OCI-LY7 (cell line): ENCODE measurements around the gene DLG5. TPM values are rescaled to one million over a fixed set of nuclear protein-coding genes. Genes with fewer than 3 reads are reported as not detected.

ENCODE experiments used
- BruUV-seq: library from RNA; stranded (reverse); fragments of 400-500 nt; replicated peaks from 2 replicates; lab custom pipeline; 2021; lab: Mats Ljungman, UMichigan
- CTCF ChIA-PET: fragments of 300-600 bp; sonication (Branson Sonifier 250); formaldehyde crosslinking; loops from one replicate; lab custom pipeline; 2022; ENCODE audit warnings: antibody characterized with exemption; ENCODE audit not compliant: unreplicated experiment; lab: Charles Lee
- POLR2A ChIA-PET: fragments of 300-600 bp; sonication (Branson Sonifier 250); formaldehyde crosslinking; loops from one replicate; lab custom pipeline; 2022; ENCODE audit warnings: antibody characterized with exemption; lab: Charles Lee
- DNase-seq: peaks from one replicate; pipeline ENCODE4 v3.0.0-alpha.2; 2015; ENCODE audit warnings: low spot score
- H2AFZ ChIP-seq: fragments of 200-600 bp; sonication (generic), shearing (Covaris generic); 2 replicates; pipeline ENCODE4 v1.6.1; 2014; ENCODE audit warnings: mild to moderate bottlenecking, antibody characterized with exemption, low read length, moderate library complexity
- H3K27ac ChIP-seq: fragments of 200-600 bp; sonication (generic); 2 replicates; pipeline ENCODE4 v1.5.1; 2014; ENCODE audit warnings: mixed run types, low read depth, mild to moderate bottlenecking, moderate library complexity, low read length, inconsistent platforms; ENCODE audit not compliant: poor library complexity, severe bottlenecking
- H3K36me3 ChIP-seq: fragments of 200-600 bp; sonication (generic); 2 replicates; pipeline ENCODE4 v1.6.1; 2014; ENCODE audit warnings: mild to moderate bottlenecking, antibody characterized with exemption, low read length, moderate library complexity, mixed read lengths; ENCODE audit not compliant: insufficient read depth
- H3K4me1 ChIP-seq: fragments of 200-600 bp; sonication (generic); 2 replicates; pipeline ENCODE4 v1.5.1; 2014; ENCODE audit warnings: mild to moderate bottlenecking, low read length; ENCODE audit not compliant: insufficient read depth, poor library complexity, severe bottlenecking
- H3K4me2 ChIP-seq: fragments of 200-600 bp; sonication (generic); 2 replicates; pipeline ENCODE4 v1.6.1; 2014; ENCODE audit warnings: mild to moderate bottlenecking, low read length
- H3K4me3 ChIP-seq: fragments of 200-600 bp; sonication (generic); 2 replicates; pipeline ENCODE4 v1.5.1; 2014; ENCODE audit warnings: mild to moderate bottlenecking, low read depth, low read length; ENCODE audit not compliant: poor library complexity, severe bottlenecking
- H3K79me2 ChIP-seq: fragments of 200-600 bp; sonication (generic); 2 replicates; pipeline ENCODE4 v1.6.1; 2016; ENCODE audit warnings: low read depth, mild to moderate bottlenecking, low read length, moderate library complexity, mixed read lengths; ENCODE audit not compliant: insufficient read depth
- H3K9me2 ChIP-seq: fragments of 200-600 bp; sonication (generic); 2 replicates; pipeline ENCODE4 v1.6.1; 2016; ENCODE audit warnings: mild to moderate bottlenecking, low read length, mixed read lengths; ENCODE audit not compliant: insufficient read depth
- H3K9me3 ChIP-seq: fragments of 200-600 bp; sonication (generic); 2 replicates; pipeline ENCODE4 v1.6.1; 2014; ENCODE audit warnings: mild to moderate bottlenecking, mixed run types, low read length, mixed read lengths
- H4K20me1 ChIP-seq: fragments of 200-600 bp; sonication (generic); 2 replicates; pipeline ENCODE4 v1.6.1; 2014; ENCODE audit warnings: mild to moderate bottlenecking, antibody characterized with exemption, low read length, moderate library complexity, mixed read lengths; ENCODE audit not compliant: insufficient read depth
- CTCF ChIP-seq: fragments of 200-600 bp; sonication (generic); conservative IDR thresholded peaks from 2 replicates; pipeline ENCODE4 v1.5.1; 2014; ENCODE audit warnings: mild to moderate bottlenecking, antibody characterized with exemption, low read length, moderate library complexity, mixed read lengths
- EZH2phosphoT487 ChIP-seq: fragments of 200-600 bp; sonication (generic); IDR thresholded peaks from 2 replicates; pipeline ENCODE4 v1.6.1; 2018; ENCODE audit warnings: low read depth, borderline replicate concordance, mild to moderate bottlenecking, mixed run types, antibody characterized with exemption, low read length, moderate library complexity, mixed read lengths
- intact Hi-C: fragments of 100-400 bp; cut with micrococcal nuclease; formaldehyde crosslinking; loops from one replicate; pipeline ENCODE4 v1.10.0; 2022; ENCODE audit not compliant: unreplicated experiment
- total RNA-seq, 2 experiments: library from RNA; depleted of rRNA in 1 of 2; stranded (reverse); fragments of >200 nt in 1 of 2; shearing (Covaris generic) in 1 of 2; gene quantifications; 2 replicates each; pipeline ENCODE4 v1.2.3, GENCODE V29; 2014 to 2022

The DLG5 gene
- total RNA-seq, 2 experiments from 2014 or later, result 0.27 TPM; not detected in 1

GRCh38 chr10:77915319-77916105 is 11.0 kb downstream of the DLG5 start:
- POLR2A ChIA-PET, result no interaction called here
- CTCF ChIA-PET, result no interaction called here
- no peaks in the 10 kb centered on the region for H3K79me2 ChIP-seq

GRCh38 chr10:77913090-77913489 is 13.5 kb downstream of the DLG5 start:
- Histone ChIP-seq H3K4me3 (no peak overlapping the region), H4K20me1 (no peaks in the 10 kb centered on the region), H3K4me2 (no peak overlapping the region), H3K9me3 (no peaks in the 10 kb centered on the region), H3K4me1 (no peaks in the 10 kb centered on the region), H3K9me2 (no peaks in the 10 kb centered on the region), H3K79me2 (no peaks in the 10 kb centered on the region), H3K36me3 (no peaks in the 10 kb centered on the region), H2AFZ (no peak overlapping the region), H3K27ac (no peak overlapping the region)
- DNase-seq, result no peak
- BruUV-seq, result no TSS peak
- no peak for TF ChIP-seq EZH2phosphoT487
- no peak for TF ChIP-seq CTCF
- intact Hi-C loops, result no loop called here
- ChIA-PET CTCF (interaction anchor here (0.6 kb wide), 1 partner anchor 24 kb away, joined by 4 read pairs; no protein-coding TSS in a partner anchor), POLR2A (no interaction called here)

More at GRCh38 chr10:77915319-77916105, 11.0 kb downstream of the DLG5 start:
- Histone ChIP-seq H2AFZ (no peak overlapping the region), H3K27ac (no peak overlapping the region), H4K20me1 (no peaks in the 10 kb centered on the region), H3K4me3 (no peak overlapping the region), H3K4me1 (no peaks in the 10 kb centered on the region), H3K4me2 (no peak overlapping the region), H3K9me2 (no peaks in the 10 kb centered on the region), H3K9me3 (no peaks in the 10 kb centered on the region), H3K36me3 (no peaks in the 10 kb centered on the region)
- intact Hi-C loops, result no loop called here
- TF ChIP-seq CTCF, result no peak
- no peak for TF ChIP-seq EZH2phosphoT487
- DNase-seq, result no peak
- BruUV-seq, result no TSS peak

- no peaks in the 10 kb centered on the region for H4K20me1 ChIP-seq
- no peaks in the 10 kb centered on the region for H3K36me3 ChIP-seq
- DNase-seq, result no peak
- no peaks in the 10 kb centered on the region for H3K4me1 ChIP-seq
- H3K4me3 ChIP-seq, result no peak overlapping the region
- no peaks in the 10 kb centered on the region for H3K79me2 ChIP-seq
- H3K9me2 ChIP-seq, result no peaks in the 10 kb centered on the region
- ChIA-PET POLR2A (no interaction called here), CTCF (no interaction called here)
- no peaks in the 10 kb centered on the region for H3K9me3 ChIP-seq
- H3K27ac ChIP-seq, result no peak overlapping the region
- TF ChIP-seq CTCF (no peak), EZH2phosphoT487 (no peak)
- no peak overlapping the region for H2AFZ ChIP-seq
- H3K4me2 ChIP-seq, result no peak overlapping the region
- intact Hi-C loops, result no loop called here
- BruUV-seq, result no TSS peak
These were observed 14.0 kb downstream of the DLG5 start for GRCh38 chr10:77912576-77912975.
